MM.1S (cell line): ENCODE measurements around the gene ZNF81.

ENCODE experiments used
- DNase-seq: peaks from one replicate; pipeline ENCODE4 v3.0.0-alpha.2; 2015
- H2AFZ ChIP-seq: fragments of 300-600 bp; sonication (generic); 2 replicates; pipeline ENCODE4 v1.6.0; 2016; ENCODE audit warnings: antibody characterized with exemption, low read length
- H3F3A ChIP-seq: fragments of 300-600 bp; sonication (generic); 2 replicates; pipeline ENCODE4 v1.6.1; 2016; ENCODE audit warnings: mild to moderate bottlenecking, antibody characterized with exemption, low read length, moderate library complexity, mixed read lengths; ENCODE audit not compliant: insufficient read depth
- H3K27ac ChIP-seq: fragments of 300-600 bp; sonication (generic); 2 replicates; pipeline ENCODE4 v1.5.1; 2016; ENCODE audit warnings: mild to moderate bottlenecking, low read length
- H3K27me3 ChIP-seq: fragments of 300-600 bp; sonication (generic); replicated peaks from 2 replicates; pipeline ENCODE4 v1.6.0; 2016; ENCODE audit warnings: low read length; ENCODE audit not compliant: insufficient read depth
- H3K36me3 ChIP-seq: fragments of 300-600 bp; sonication (generic); replicated peaks from 2 replicates; pipeline ENCODE4 v1.6.1; 2016; ENCODE audit warnings: mild to moderate bottlenecking, low read length, mixed read lengths; ENCODE audit not compliant: insufficient read depth
- H3K4me1 ChIP-seq: fragments of 300-600 bp; sonication (generic); 2 replicates; pipeline ENCODE4 v1.6.1; 2016; ENCODE audit warnings: low read length, mixed read lengths
- H3K4me2 ChIP-seq: fragments of 300-600 bp; sonication (generic); 2 replicates; pipeline ENCODE4 v1.6.0; 2016; ENCODE audit warnings: low read depth, low read length
- H3K4me3 ChIP-seq: fragments of 300-600 bp; sonication (generic); 2 replicates; pipeline ENCODE4 v1.5.1; 2016; ENCODE audit warnings: low read length, mixed read lengths
- H3K79me2 ChIP-seq: fragments of 300-600 bp; sonication (generic); 2 replicates; pipeline ENCODE4 v1.6.1; 2016; ENCODE audit warnings: mixed run types, low read length, mixed read lengths
- H3K9ac ChIP-seq: fragments of 300-600 bp; sonication (generic); 2 replicates; pipeline ENCODE4 v1.6.1; 2016; ENCODE audit warnings: low read length, mixed read lengths
- H3K9me2 ChIP-seq: fragments of 300-600 bp; sonication (generic); replicated peaks from 2 replicates; pipeline ENCODE4 v1.6.1; 2016; ENCODE audit warnings: mild to moderate bottlenecking, low read length, mixed read lengths; ENCODE audit not compliant: insufficient read depth
- H3K9me3 ChIP-seq: fragments of 300-600 bp; sonication (generic); replicated peaks from 2 replicates; pipeline ENCODE4 v1.6.1; 2016; ENCODE audit warnings: mild to moderate bottlenecking, low read length, mixed read lengths; ENCODE audit not compliant: insufficient read depth
- H4K20me1 ChIP-seq: fragments of 300-600 bp; sonication (generic); 2 replicates; pipeline ENCODE4 v1.6.1; 2016; ENCODE audit warnings: mild to moderate bottlenecking, low read length, moderate library complexity, mixed read lengths; ENCODE audit not compliant: insufficient read depth
- CTCF ChIP-seq: fragments of 300-600 bp; sonication (generic); IDR thresholded peaks from 2 replicates; pipeline ENCODE4 v1.5.1; 2016; ENCODE audit warnings: antibody characterized with exemption, low read length, mixed read lengths
- EZH2 ChIP-seq: fragments of 300-600 bp; sonication (generic); optimal IDR thresholded peaks from 2 replicates; pipeline ENCODE3; 2017; ENCODE audit warnings: low read depth, mild to moderate bottlenecking, antibody characterized with exemption, low read length, mixed read lengths
- EZH2phosphoT487 ChIP-seq: fragments of 300-600 bp; sonication (generic); IDR thresholded peaks from 2 replicates; pipeline ENCODE4 v1.6.1; 2018; ENCODE audit warnings: antibody characterized with exemption, low read length

Gene ZNF81

GRCh38 chrX:47900833-47901232 lies 64.1 kb downstream of the ZNF81 start:
- H3F3A ChIP-seq: no peaks in the 10 kb centered on the region
- H3K4me1 ChIP-seq: no peaks in the 10 kb centered on the region
- H3K27me3 ChIP-seq: no peaks in the 10 kb centered on the region
- H3K36me3 ChIP-seq: no peaks in the 10 kb centered on the region
- no peak overlapping the region for H3K4me3 ChIP-seq
- no peaks in the 10 kb centered on the region for H4K20me1 ChIP-seq
- no peak overlapping the region for H3K9ac ChIP-seq
- DNase-seq: no peak
- no peak overlapping the region for H3K4me2 ChIP-seq
- no peaks in the 10 kb centered on the region for H3K9me2 ChIP-seq
- no peak overlapping the region for H2AFZ ChIP-seq
- TF ChIP-seq EZH2 (no peak), CTCF (no peak), EZH2phosphoT487 (no peak)
- no peak overlapping the region for H3K27ac ChIP-seq
- no peaks in the 10 kb centered on the region for H3K9me3 ChIP-seq
- H3K79me2 ChIP-seq: no peaks in the 10 kb centered on the region

- TF ChIP-seq EZH2phosphoT487 (no peak), CTCF (no peak), EZH2 (no peak)
- DNase-seq: no peak
- no peaks in the 10 kb centered on the region for H3K9me3 ChIP-seq
- no peaks in the 10 kb centered on the region for H3K36me3 ChIP-seq
- H3K9me2 ChIP-seq: no peaks in the 10 kb centered on the region
- no peaks in the 10 kb centered on the region for H3K4me1 ChIP-seq
- H3K27me3 ChIP-seq: no peaks in the 10 kb centered on the region
- H3K4me2 ChIP-seq: no peak overlapping the region
- H3F3A ChIP-seq: no peaks in the 10 kb centered on the region
- no peak overlapping the region for H3K27ac ChIP-seq
- no peak overlapping the region for H3K9ac ChIP-seq
- H3K79me2 ChIP-seq: no peaks in the 10 kb centered on the region
- no peaks in the 10 kb centered on the region for H4K20me1 ChIP-seq
- no peak overlapping the region for H2AFZ ChIP-seq
- no peak overlapping the region for H3K4me3 ChIP-seq
Observed at GRCh38 chrX:47902161-47902560, 65.5 kb downstream of the ZNF81 start.

GRCh38 chrX:47915886-47916493 lies 79.3 kb downstream of the ZNF81 start:
- no peaks in the 10 kb centered on the region for H3K9me3 ChIP-seq
- no peaks in the 10 kb centered on the region for H3K9me2 ChIP-seq
- H3K4me2 ChIP-seq: no peak overlapping the region
- H3K27ac ChIP-seq: no peak overlapping the region
- no peaks in the 10 kb centered on the region for H4K20me1 ChIP-seq
- H2AFZ ChIP-seq: no peak overlapping the region
- DNase-seq: no peak
- no peaks in the 10 kb centered on the region for H3F3A ChIP-seq
- no peak overlapping the region for H3K9ac ChIP-seq
- no peak for TF ChIP-seq EZH2phosphoT487
- no peak for TF ChIP-seq EZH2
- TF ChIP-seq CTCF: no peak
- no peaks in the 10 kb centered on the region for H3K79me2 ChIP-seq
- no peaks in the 10 kb centered on the region for H3K4me1 ChIP-seq
- H3K36me3 ChIP-seq: no peaks in the 10 kb centered on the region
- H3K27me3 ChIP-seq: no peaks in the 10 kb centered on the region
- H3K4me3 ChIP-seq: no peak overlapping the region
